ENCODE results near the gene SMAP1. TPM values are rescaled to one million over a fixed set of nuclear protein-coding genes. Genes with fewer than 3 reads are reported as not detected.

SMAP1 gene
- total RNA-seq, 1 experiment from 2014 or later = 36.1 TPM

DNA sequence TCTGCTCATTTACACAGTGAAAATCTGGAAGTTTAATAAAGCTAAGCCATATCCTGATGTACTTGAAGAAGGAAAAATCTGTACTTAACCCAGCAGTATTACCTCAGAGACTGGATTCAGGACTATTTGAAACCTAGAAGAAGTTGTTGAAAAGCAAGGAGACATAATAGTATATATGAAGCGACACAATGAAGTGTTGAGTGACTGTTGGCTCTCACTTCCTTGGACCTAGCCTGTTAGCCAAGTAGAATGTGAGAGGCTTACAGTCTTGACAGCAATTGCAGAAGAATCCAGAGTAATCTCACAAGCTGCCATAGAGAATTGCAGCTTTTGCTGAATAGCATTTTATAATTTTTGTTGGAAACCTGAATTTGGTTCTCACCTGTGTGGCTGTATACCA lies 26.7 kb downstream of the SMAP1 start:
- H3K27me3 ChIP-seq (replicated peaks; ENCODE audit: control insufficient read depth, insufficient read depth, low read length) = no peaks in the 10 kb centered on the region
- CTCF ChIA-PET = no interaction called here
- Mint-ChIP-seq H3K27me3 (ENCODE audit: insufficient read depth, unreplicated experiment) (no peaks in the 10 kb centered on the region), H3K9me3 (ENCODE audit: unreplicated experiment) (no peaks in the 10 kb centered on the region), H3K27ac (ENCODE audit: unreplicated experiment) (no peak overlapping the region), H3K4me3 (ENCODE audit: unreplicated experiment) (no peak overlapping the region), H3K4me1 (ENCODE audit: low read depth, unreplicated experiment) (no peaks in the 10 kb centered on the region), H3K36me3 (ENCODE audit: insufficient read depth, unreplicated experiment) (peaks cover 5% of the 10 kb centered on the region)
- H3K4me1 ChIP-seq = no peaks in the 10 kb centered on the region
- no peak for TF ChIP-seq CTCF (IDR thresholded peaks at IDR 0.05; ENCODE audit: insufficient read depth in 1 of 2, low read depth in 1 of 2, low read length in 1 of 2, severe bottlenecking in 1 of 2, unreplicated experiment in 1 of 2)
- H3K4me3 ChIP-seq (ENCODE audit: low read depth, low read length) = no peak overlapping the region
- intact Hi-C loops (cut with micrococcal nuclease; ENCODE audit: unreplicated experiment) = no loop called here
- no peak for DNase-seq
- POLR2A ChIA-PET = no interaction called here
- no TSS peak for BruUV-seq (replicated peaks)
- H3K9me3 ChIP-seq = no peaks in the 10 kb centered on the region
- no peaks in the 10 kb centered on the region for H3K36me3 ChIP-seq (ENCODE audit: control insufficient read depth, insufficient read depth, low read length)

DNA sequence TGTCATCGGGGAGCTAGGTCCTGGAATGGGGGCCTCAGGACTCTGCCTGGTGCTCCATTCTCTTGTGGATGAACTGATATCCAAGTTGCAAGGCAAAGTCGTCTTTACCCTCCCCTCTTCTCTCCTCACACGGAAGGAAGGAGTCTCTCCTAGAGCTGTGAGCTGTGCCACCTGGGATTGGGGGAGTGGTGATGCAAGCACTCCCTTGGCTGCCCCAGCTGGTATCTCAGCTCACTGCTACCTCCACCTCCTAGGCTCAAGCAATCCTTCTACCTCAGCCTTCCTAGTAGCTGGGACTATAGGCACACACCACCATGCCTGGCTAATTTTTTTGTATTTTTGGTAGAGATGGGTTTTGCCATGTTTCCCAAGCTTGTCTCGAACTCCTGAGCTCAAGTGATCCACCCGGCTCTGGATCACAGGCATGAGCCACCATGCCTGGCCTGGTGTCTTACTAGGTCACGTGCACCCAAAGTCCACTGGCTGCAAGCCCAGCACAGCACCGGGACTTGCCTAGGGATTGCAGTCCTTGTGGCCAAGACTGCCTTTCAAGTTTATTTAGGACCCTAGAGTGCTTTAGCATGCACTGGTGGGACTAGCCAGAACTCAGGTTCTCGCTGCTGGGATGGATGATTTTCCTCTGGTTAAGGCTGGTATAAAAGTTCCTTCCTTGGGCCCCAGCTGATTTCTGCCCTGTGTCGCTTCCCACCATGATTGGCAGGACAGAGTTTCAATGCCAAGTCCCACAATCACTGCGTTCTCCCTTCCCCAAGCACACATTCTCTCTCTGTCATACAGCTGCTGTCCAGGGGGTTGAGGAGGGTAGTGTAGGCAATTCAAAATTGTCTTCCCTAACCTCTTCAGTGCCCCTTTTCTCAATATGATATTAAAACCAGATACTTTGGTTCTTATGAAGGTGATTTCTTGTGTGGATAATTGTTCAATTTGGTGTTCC lies 33.5 kb downstream of the SMAP1 start:
- no peak for DNase-seq
- no peaks in the 10 kb centered on the region for H3K27me3 ChIP-seq (replicated peaks; ENCODE audit: control insufficient read depth, insufficient read depth, low read length)
- H3K9me3 ChIP-seq = no peaks in the 10 kb centered on the region
- peaks cover 5% of the 10 kb centered on the region for H3K36me3 Mint-ChIP-seq (ENCODE audit: insufficient read depth, unreplicated experiment)
- intact Hi-C loops (cut with micrococcal nuclease; ENCODE audit: unreplicated experiment) = no loop called here
- no peaks in the 10 kb centered on the region for H3K4me1 Mint-ChIP-seq (ENCODE audit: low read depth, unreplicated experiment)
- no peak for TF ChIP-seq CTCF (IDR thresholded peaks at IDR 0.05; ENCODE audit: insufficient read depth in 1 of 2, low read depth in 1 of 2, low read length in 1 of 2, severe bottlenecking in 1 of 2, unreplicated experiment in 1 of 2)
- POLR2A ChIA-PET = no interaction called here
- no peaks in the 10 kb centered on the region for H3K36me3 ChIP-seq (ENCODE audit: control insufficient read depth, insufficient read depth, low read length)
- no TSS peak for BruUV-seq (replicated peaks)
- no peaks in the 10 kb centered on the region for H3K27me3 Mint-ChIP-seq (ENCODE audit: insufficient read depth, unreplicated experiment)
- CTCF ChIA-PET = no interaction called here
- H3K9me3 Mint-ChIP-seq (ENCODE audit: unreplicated experiment) = no peaks in the 10 kb centered on the region
- no peaks in the 10 kb centered on the region for H3K4me1 ChIP-seq
- H3K4me3 Mint-ChIP-seq (ENCODE audit: unreplicated experiment) = no peak overlapping the region
- no peak overlapping the region for H3K4me3 ChIP-seq (ENCODE audit: low read depth, low read length)
- H3K27ac Mint-ChIP-seq (ENCODE audit: unreplicated experiment) = no peak overlapping the region

DNA sequence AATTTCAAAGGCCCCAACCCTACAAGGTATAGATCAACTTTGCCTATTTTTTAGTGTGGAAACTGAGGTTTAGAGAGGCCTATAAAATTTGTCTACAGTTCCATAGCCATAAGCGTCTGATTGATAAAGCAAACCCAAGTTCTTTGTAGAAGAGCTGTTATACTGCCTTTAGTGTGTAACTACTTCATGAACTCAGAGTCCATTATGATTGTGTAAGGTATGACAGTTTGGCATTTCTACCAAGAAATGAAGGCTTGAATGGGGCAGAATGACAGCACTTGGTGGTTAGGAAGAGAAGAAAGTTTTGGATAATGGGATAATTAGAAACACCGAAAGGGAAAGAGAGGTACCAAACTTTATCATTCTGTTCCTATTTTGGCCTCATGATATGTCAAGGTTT lies 38.1 kb downstream of the SMAP1 start:
- no peaks in the 10 kb centered on the region for H3K4me1 ChIP-seq
- no peak overlapping the region for H3K27ac Mint-ChIP-seq (ENCODE audit: unreplicated experiment)
- ChIA-PET CTCF (no interaction called here), POLR2A (no interaction called here)
- intact Hi-C loops (cut with micrococcal nuclease; ENCODE audit: unreplicated experiment) = loop anchor here (1.0 to 2.0 kb wide), 3 partner anchors 179 to 307 kb away; partner anchors contain the start of gene B3GAT2
- no peak overlapping the region for H3K4me3 Mint-ChIP-seq (ENCODE audit: unreplicated experiment)
- no TSS peak for BruUV-seq (replicated peaks)
- no peaks in the 10 kb centered on the region for H3K36me3 Mint-ChIP-seq (ENCODE audit: insufficient read depth, unreplicated experiment)
- no peaks in the 10 kb centered on the region for H3K27me3 Mint-ChIP-seq (ENCODE audit: insufficient read depth, unreplicated experiment)
- peaks cover 6% of the 10 kb centered on the region for H3K4me1 Mint-ChIP-seq (ENCODE audit: low read depth, unreplicated experiment)
- no peaks in the 10 kb centered on the region for H3K36me3 ChIP-seq (ENCODE audit: control insufficient read depth, insufficient read depth, low read length)
- no peak overlapping the region for H3K4me3 ChIP-seq (ENCODE audit: low read depth, low read length)
- no peaks in the 10 kb centered on the region for H3K9me3 ChIP-seq
- TF ChIP-seq CTCF (IDR thresholded peaks at IDR 0.05; ENCODE audit: insufficient read depth in 1 of 2, low read depth in 1 of 2, low read length in 1 of 2, severe bottlenecking in 1 of 2, unreplicated experiment in 1 of 2) = no peak
- no peak for DNase-seq
- no peaks in the 10 kb centered on the region for H3K9me3 Mint-ChIP-seq (ENCODE audit: unreplicated experiment)
- no peaks in the 10 kb centered on the region for H3K27me3 ChIP-seq (replicated peaks; ENCODE audit: control insufficient read depth, insufficient read depth, low read length)

Measured in Caco-2 (cell line).